ENCODE data around the gene TPCN2. TPM values are rescaled to one million over a fixed set of nuclear protein-coding genes. Genes with fewer than 3 reads are reported as not detected.

Gene TPCN2
- total and polyA plus RNA-seq, 12 donors = 3.4 to 19.2 (median 7.8) TPM

- H3K9me3 ChIP-seq = no peaks in the 10 kb centered on the region
- H3K4me3 ChIP-seq = no peak overlapping the region
- TF ChIP-seq, protein P1, sequence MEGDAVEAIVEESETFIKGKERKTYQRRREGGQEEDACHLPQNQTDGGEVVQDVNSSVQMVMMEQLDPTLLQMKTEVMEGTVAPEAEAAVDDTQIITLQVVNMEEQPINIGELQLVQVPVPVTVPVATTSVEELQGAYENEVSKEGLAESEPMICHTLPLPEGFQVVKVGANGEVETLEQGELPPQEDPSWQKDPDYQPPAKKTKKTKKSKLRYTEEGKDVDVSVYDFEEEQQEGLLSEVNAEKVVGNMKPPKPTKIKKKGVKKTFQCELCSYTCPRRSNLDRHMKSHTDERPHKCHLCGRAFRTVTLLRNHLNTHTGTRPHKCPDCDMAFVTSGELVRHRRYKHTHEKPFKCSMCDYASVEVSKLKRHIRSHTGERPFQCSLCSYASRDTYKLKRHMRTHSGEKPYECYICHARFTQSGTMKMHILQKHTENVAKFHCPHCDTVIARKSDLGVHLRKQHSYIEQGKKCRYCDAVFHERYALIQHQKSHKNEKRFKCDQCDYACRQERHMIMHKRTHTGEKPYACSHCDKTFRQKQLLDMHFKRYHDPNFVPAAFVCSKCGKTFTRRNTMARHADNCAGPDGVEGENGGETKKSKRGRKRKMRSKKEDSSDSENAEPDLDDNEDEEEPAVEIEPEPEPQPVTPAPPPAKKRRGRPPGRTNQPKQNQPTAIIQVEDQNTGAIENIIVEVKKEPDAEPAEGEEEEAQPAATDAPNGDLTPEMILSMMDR (IDR thresholded peaks at IDR 0.05) = no peak
- no peaks in the 10 kb centered on the region for H3K27me3 ChIP-seq
- DNase-seq (no peak), ATAC-seq (no peak)
- 94 to 95% methylated on average over 22 to 23 of the region's 23 CpGs for WGBS, 2 donors
- intact Hi-C loops (cut with DNase I) = loop anchor here in 6 of 10 donors (10.0 kb wide), 6 partner anchors 146 to 476 kb away; partner anchors contain the start of genes IGHMBP2 (in 2 of the 6) and MRPL21 (in 2 of the 6)
- peaks cover 0 to 19% (median 0%) of the 10 kb centered on the region in 9 donors for H3K4me1 ChIP-seq
- peaks cover 0 to 82% (median 14%) of the 10 kb centered on the region in 9 donors for H3K36me3 ChIP-seq
- no peak overlapping the region for H3K27ac ChIP-seq
Measured at GRCh38 chr11:69081180-69081579, 32.4 kb downstream of the TPCN2 start.

DNA sequence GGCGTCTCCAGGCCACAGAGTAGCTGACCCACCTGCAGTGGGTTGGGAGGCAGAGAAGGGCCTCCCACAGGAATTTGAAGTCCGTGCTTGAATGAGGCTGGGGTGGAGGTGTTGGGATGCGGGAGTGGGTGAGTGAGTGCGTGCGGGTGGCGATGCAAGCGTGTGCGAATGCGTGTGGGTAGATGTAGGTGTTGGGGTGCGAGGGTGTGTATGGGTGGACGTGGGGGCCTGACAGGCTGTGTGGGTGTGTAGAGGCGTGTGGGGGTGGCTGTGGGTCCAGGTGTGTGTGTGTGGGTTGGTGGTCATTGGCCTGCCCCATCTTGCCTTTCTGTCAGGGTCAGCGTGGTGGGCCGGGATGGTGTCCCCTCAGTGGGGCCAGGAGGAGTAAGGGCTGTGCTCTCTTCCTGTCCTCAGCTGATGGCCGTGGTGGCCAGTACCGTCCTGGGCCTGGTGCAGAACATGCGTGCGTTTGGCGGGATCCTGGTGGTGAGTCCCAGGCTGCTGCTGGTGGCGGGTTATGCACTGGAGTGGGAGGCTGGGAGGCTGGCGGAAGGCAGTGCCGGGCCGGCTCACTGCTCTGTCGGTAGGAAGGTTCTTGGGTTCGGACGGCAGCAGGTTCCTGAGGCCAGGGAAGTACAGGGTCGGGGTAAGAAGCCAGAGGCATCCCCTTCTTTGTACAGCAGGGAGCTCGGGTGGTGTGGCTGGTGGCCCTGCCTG is 35.0 kb downstream of the TPCN2 start:
- no peak for ATAC-seq
- TF ChIP-seq, protein P1 (IDR thresholded peaks at IDR 0.05) = no peak
- Histone ChIP-seq H3K27ac (no peak overlapping the region), H3K27me3 (no peaks in the 10 kb centered on the region), H3K4me1 (peaks cover 0 to 34% (median 15%) of the 10 kb centered on the region in 9 donors), H3K4me3 (no peak overlapping the region), H3K9me3 (no peaks in the 10 kb centered on the region), H3K36me3 (peaks cover 0 to 87% (median 9%) of the 10 kb centered on the region in 9 donors)
- 93% methylated on average over 28 of the region's 28 CpGs for WGBS, 2 donors
- DNase-seq = no peak
- intact Hi-C loops (cut with DNase I) = loop anchor here in 6 of 10 donors (10.0 kb wide), 6 partner anchors 149 to 479 kb away; partner anchors contain the start of genes IGHMBP2 (in 2 of the 6) and MRPL21 (in 2 of the 6)

GRCh38 chr11:69084371-69084770 is 35.6 kb downstream of the TPCN2 start:
- H3K9me3 ChIP-seq = no peaks in the 10 kb centered on the region
- H3K27ac ChIP-seq = no peak overlapping the region
- DNase-seq = no peak
- H3K27me3 ChIP-seq = no peaks in the 10 kb centered on the region
- peaks cover 0 to 41% (median 22%) of the 10 kb centered on the region in 9 donors for H3K4me1 ChIP-seq
- no peak overlapping the region for H3K4me3 ChIP-seq
- peaks cover 0 to 87% (median 5%) of the 10 kb centered on the region in 9 donors for H3K36me3 ChIP-seq
- 87 to 90% methylated on average over 15 of the region's 15 CpGs for WGBS, 2 donors
- no peak for ATAC-seq
- intact Hi-C loops (cut with DNase I) = loop anchor here in 6 of 10 donors (10.0 kb wide), 6 partner anchors 150 to 480 kb away; partner anchors contain the start of genes IGHMBP2 (in 2 of the 6) and MRPL21 (in 2 of the 6)
- TF ChIP-seq, protein P1 (IDR thresholded peaks at IDR 0.05) = no peak

DNA sequence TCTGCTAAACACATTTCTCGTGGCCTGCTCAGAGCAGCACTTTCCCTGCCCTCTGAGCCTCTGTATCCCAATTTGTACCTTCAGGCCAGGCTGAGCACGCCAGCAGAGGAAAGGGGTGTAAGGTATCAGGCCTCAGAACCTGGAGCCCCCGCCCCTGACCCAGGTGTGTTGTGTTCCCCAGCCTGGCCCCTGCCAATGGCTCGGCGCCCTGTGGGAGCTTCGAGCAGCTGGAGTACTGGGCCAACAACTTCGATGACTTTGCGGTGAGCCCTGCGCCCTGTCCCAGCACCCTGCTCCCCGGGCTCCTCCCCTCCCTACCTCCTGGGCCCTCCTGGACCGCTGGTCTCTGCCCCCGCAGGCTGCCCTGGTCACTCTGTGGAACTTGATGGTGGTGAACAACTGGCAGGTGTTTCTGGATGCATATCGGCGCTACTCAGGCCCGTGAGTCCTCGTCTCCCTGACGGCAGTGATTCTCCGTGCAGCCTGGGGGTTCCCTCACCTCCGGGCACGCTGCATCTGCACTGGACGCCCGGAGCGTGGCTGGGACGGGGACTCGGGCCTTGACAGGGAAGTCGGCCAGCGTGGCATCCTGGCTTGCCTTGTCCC is 36.9 kb downstream of the TPCN2 start:
- peaks cover 0 to 87% (median 0%) of the 10 kb centered on the region in 9 donors for H3K36me3 ChIP-seq
- 89% methylated on average over 27 of the region's 27 CpGs for WGBS, 2 donors
- H3K27ac ChIP-seq = peak overlapping the region in 2 of 10 donors; percentile 75 to 78
- H3K27me3 ChIP-seq = no peaks in the 10 kb centered on the region
- H3K4me3 ChIP-seq = no peak overlapping the region
- DNase-seq (no peak), ATAC-seq (no peak)
- no peaks in the 10 kb centered on the region for H3K9me3 ChIP-seq
- intact Hi-C loops (cut with DNase I) = loop anchor here in 6 of 10 donors (10.0 kb wide), 6 partner anchors 151 to 481 kb away; partner anchors contain the start of genes IGHMBP2 (in 2 of the 6) and MRPL21 (in 2 of the 6)
- TF ChIP-seq, protein P1 (IDR thresholded peaks at IDR 0.05) = no peak
- peaks cover 0 to 38% (median 17%) of the 10 kb centered on the region in 9 donors for H3K4me1 ChIP-seq

All from heart right ventricle (tissue), 16 donors.